Activated CD4-positive, alpha-beta T cell treated with anti-CD3 and anti-CD28 coated beads, Interleukin-2, amount 10 ng/mL, durations not matched to agents 24 days and 14 days (primary cell): ENCODE data around the gene FBN3. TPM values are rescaled to one million over a fixed set of nuclear protein-coding genes. Genes with fewer than 3 reads are reported as not detected.

Experiments
- DNase-seq: peaks from one replicate; pipeline ENCODE4 v3.0.0; 2022
- H3K27ac Mint-ChIP-seq: one replicate; pipeline ENCODE4 v1.8.0; 2022; ENCODE audit warnings: mild to moderate bottlenecking, mixed read lengths
- H3K27me3 Mint-ChIP-seq: one replicate; pipeline ENCODE4 v1.8.0; 2022; ENCODE audit warnings: mixed read lengths
- H3K36me3 Mint-ChIP-seq: one replicate; pipeline ENCODE4 v1.8.0; 2022; ENCODE audit warnings: low read depth, mild to moderate bottlenecking, mixed read lengths
- H3K4me1 Mint-ChIP-seq: one replicate; pipeline ENCODE4 v1.8.0; 2021; ENCODE audit warnings: mixed read lengths
- H3K4me3 Mint-ChIP-seq: one replicate; pipeline ENCODE4 v1.8.0; 2022; ENCODE audit warnings: mild to moderate bottlenecking, moderate library complexity, mixed read lengths
- H3K9me3 Mint-ChIP-seq: one replicate; pipeline ENCODE4 v1.8.0; 2021; ENCODE audit warnings: mixed read lengths
- intact Hi-C: fragments of 100-400 bp; cut with micrococcal nuclease; formaldehyde crosslinking; loops from one replicate; pipeline ENCODE4 v1.15.1; 2023
- total RNA-seq: library from RNA; stranded (reverse); gene quantifications from 2 replicates; pipeline ENCODE4 v1.2.3, GENCODE V29; 2022

Gene FBN3
- total RNA-seq, 1 donor from 2014 or later = not detected

DNA sequence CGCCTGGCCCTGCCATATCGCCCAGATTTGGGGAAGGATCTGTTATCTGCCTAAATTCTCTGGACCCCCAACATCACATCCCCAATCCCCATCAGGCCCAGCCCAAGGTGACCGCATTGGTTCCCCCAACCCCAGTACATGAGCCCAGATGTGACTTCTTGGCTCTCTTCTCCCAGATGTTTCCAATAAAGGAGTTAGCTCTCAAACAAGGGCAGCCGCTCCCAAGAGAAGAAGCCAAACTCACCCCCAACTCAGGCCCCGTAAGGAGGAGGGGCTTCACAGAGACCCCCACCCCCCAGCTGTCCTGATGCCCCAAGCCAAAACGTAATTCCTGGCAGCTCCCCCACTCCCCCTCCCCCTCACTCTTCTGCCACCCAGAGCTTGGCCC, 6.9 kb downstream of the FBN3 start:
- H3K36me3 Mint-ChIP-seq = no peaks in the 10 kb centered on the region
- H3K27ac Mint-ChIP-seq = no peak overlapping the region
- H3K4me1 Mint-ChIP-seq = no peaks in the 10 kb centered on the region
- intact Hi-C loops = no loop called here
- no peak overlapping the region for H3K4me3 Mint-ChIP-seq
- DNase-seq = no peak
- no peaks in the 10 kb centered on the region for H3K9me3 Mint-ChIP-seq
- peaks cover 9% of the 10 kb centered on the region for H3K27me3 Mint-ChIP-seq

DNA sequence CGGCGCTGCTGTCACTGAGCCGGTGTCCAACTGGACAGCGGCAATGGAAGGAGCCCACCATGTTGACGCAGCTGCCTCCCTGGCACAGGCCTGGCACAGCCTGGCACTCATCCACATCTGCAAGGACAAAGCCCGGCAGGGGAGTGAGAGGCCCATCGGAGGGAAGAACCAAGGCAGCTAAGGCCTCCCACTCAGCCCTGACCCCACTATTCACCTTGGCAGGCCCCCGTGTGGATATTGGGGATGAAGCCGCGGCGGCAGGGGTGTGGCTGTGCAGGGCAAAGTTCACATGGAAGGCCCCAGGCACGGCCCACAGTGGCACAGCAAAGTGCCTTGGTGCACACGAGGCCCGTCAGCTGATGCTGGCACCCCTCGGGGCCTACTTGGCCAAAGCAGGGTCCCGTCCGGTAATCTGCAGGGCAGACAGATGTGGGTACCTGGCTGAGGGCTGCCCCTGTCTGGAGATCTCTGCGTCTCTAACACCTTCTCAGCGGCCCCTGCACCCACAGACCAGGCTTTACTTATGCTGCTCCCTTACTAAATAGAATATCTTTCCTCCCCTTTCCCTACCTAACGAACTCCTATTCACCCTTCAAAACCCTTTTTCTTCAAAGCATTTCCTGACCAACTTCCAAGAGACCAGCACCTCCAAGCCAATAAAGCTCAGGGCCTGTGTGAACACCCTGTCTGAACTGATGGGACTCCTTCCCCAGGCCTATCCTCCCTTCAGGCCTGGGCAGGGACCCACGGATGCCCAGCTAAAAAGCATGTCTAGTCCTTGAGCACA, 7.5 kb downstream of the FBN3 start:
- no peak overlapping the region for H3K4me3 Mint-ChIP-seq
- no peak overlapping the region for H3K27ac Mint-ChIP-seq
- H3K4me1 Mint-ChIP-seq = no peaks in the 10 kb centered on the region
- no peaks in the 10 kb centered on the region for H3K36me3 Mint-ChIP-seq
- intact Hi-C loops = no loop called here
- peaks cover 7% of the 10 kb centered on the region for H3K27me3 Mint-ChIP-seq
- DNase-seq = no peak
- no peaks in the 10 kb centered on the region for H3K9me3 Mint-ChIP-seq

DNA sequence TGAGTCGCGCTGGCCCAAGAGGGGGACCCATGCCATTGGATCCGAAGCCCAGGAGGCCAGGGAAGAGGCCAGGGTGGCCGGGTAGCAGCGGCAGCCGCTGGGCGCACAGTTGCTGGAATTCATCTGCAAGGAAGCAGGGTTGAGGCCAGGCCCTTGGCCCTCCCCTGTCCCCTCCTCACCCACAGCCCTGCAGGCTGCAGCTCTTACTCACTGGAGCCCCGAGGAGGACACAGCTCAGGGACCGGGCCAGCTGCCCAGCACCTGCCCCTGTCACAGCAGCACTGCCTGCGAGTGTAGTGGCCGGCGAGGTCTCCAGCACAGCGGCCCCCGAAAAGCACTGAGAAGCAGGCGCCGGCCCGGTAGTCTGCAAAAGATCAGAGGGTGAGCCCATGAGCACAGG, 11.2 kb downstream of the FBN3 start:
- intact Hi-C loops = no loop called here
- Mint-ChIP-seq H3K4me1 (no peaks in the 10 kb centered on the region), H3K27ac (no peak overlapping the region), H3K36me3 (no peaks in the 10 kb centered on the region), H3K27me3 (no peaks in the 10 kb centered on the region), H3K9me3 (no peaks in the 10 kb centered on the region), H3K4me3 (no peak overlapping the region)
- DNase-seq = no peak

DNA sequence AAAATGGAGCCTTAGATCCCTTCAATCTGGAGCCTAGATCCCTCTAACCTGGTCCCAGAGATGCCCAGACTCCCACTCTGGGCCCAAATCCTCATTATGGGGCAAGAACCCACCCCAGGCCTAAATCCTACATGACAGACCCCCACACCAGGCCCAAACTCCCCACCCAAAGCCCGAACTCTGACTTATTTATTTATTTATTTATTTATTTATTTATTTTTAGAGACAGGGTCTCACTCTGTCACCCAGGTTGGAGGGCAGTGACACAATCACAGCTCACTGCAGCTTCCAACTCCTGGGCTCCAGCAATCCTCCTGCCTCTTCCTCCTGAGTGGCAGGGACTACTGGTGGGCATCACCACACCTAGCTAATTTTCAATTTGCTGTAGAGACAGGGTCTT, 12.0 kb downstream of the FBN3 start:
- Mint-ChIP-seq H3K9me3 (no peaks in the 10 kb centered on the region), H3K27me3 (no peaks in the 10 kb centered on the region), H3K4me1 (no peaks in the 10 kb centered on the region), H3K4me3 (no peak overlapping the region), H3K27ac (no peak overlapping the region), H3K36me3 (no peaks in the 10 kb centered on the region)
- DNase-seq = no peak
- intact Hi-C loops = no loop called here

DNA sequence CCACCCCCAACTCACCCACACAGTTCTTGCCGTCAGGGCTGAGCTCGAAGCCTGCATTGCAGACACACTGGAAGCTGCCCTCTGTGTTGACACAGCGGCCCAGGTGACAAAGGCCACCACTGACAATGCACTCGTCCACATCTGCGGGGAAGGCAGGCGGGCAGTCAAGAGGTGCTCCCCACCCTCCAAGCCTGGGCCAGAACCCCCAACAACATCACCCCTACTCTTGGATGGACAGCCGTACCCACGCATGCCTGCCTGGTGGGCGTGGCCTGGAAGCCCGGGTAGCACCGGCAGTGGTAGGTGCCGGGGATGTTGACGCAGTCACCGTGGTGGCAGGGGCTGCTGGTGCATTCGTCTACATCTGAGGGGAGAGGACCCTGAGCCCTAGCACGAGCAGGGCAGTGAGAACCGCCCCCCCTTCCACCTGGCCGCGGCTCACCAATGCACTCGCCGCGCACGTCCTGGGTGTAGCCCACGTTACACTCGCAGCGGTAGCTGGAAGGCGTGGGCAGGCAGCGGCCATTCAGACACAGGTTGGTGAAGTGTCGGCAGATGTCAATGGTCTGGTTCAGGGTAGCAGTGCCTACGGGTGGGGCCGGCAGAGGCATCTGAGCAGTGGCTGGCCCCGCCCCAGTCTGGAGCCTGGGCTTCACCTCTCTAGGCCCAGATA, 13.3 kb downstream of the FBN3 start:
- H3K4me3 Mint-ChIP-seq = no peak overlapping the region
- H3K36me3 Mint-ChIP-seq = no peaks in the 10 kb centered on the region
- H3K9me3 Mint-ChIP-seq = no peaks in the 10 kb centered on the region
- no peak overlapping the region for H3K27ac Mint-ChIP-seq
- no peak for DNase-seq
- H3K4me1 Mint-ChIP-seq = no peaks in the 10 kb centered on the region
- no peaks in the 10 kb centered on the region for H3K27me3 Mint-ChIP-seq
- intact Hi-C loops = no loop called here

DNA sequence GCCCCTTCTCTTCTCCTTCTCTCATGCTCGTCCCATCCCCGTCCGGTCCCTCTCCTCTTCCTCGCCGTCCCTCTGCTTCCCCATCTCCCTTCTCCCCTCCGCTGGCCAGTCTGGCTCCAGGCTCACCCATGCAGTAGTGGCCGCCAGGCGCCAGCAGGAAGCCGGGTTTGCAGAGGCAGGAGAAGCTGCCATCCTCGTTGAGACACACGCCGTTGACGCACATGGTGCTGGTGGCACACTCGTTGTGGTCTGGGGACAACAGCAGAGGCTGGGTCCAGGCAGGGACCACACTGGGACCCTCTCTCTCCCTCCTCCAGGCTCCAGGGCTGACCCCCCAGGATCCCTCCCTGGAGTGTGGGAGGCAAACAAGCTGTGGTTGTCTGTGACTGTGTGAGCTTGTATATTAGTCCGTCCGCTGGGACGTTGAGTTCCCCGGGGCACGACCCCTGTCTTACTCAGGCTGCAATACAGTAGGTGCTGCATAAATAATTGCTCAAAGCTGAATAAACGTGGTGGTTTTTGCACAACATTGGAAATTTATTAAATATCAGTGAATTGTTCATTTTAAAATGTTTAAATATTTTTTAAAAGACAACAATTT, 16.4 kb downstream of the FBN3 start:
- intact Hi-C loops = no loop called here
- H3K4me3 Mint-ChIP-seq = no peak overlapping the region

DNA sequence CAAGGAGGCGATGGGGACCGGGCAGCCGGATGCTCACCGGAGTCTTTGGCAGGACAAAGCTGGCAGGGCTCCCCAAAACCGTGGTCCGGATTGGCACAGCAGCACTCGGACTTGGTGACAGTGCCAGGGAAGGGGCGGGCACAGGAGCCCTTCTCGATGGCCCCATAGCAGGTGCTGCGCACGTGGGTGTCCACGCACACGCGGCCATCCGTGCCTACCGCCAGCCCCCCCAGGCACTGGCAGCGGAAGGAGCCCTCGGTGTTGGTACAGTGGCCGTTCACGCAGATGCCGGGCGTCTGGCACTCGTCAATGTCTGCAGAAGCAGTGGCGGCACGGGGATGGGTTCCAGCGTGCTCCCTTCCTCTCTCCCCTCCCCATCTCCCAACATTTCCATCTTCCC, 17.9 kb downstream of the FBN3 start:
- H3K4me3 Mint-ChIP-seq = no peak overlapping the region
- no peaks in the 10 kb centered on the region for H3K36me3 Mint-ChIP-seq
- no peak for DNase-seq
- no peak overlapping the region for H3K27ac Mint-ChIP-seq
- H3K9me3 Mint-ChIP-seq = no peaks in the 10 kb centered on the region
- intact Hi-C loops = no loop called here
- H3K4me1 Mint-ChIP-seq = no peaks in the 10 kb centered on the region
- H3K27me3 Mint-ChIP-seq = no peaks in the 10 kb centered on the region

More for the DNA sequence above, 16.4 kb downstream of the FBN3 start:
- H3K36me3 Mint-ChIP-seq = no peaks in the 10 kb centered on the region
- no peaks in the 10 kb centered on the region for H3K4me1 Mint-ChIP-seq
- no peak overlapping the region for H3K27ac Mint-ChIP-seq
- no peaks in the 10 kb centered on the region for H3K9me3 Mint-ChIP-seq
- DNase-seq = no peak
- H3K27me3 Mint-ChIP-seq = no peaks in the 10 kb centered on the region

DNA sequence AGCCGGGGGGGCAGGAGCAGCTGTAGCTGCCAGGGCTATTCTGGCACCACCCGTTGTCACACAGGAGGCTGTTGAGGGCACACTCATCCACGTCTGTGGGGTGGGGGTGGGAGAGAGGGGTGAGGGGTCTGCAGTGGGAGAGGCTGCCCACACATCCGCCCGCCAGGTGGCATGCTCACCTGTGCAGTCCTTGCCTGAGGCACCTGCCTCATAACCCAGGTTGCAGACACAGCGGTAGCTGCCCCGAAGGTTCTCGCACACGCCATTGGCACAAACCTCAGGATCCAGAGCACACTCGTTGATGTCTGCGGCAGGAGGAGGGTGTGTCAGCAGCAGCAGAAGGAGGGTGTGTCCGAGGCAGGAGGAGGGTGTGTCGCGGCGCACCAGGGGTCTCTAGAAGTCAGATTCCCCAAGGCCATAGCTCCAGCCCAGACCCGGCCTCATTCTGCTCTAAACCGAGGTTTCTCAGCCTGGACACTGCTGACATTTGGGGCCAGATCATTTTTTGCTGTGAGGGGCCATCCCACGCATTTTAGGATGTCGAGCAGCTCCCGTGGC, 20.3 kb downstream of the FBN3 start:
- H3K27me3 Mint-ChIP-seq = no peaks in the 10 kb centered on the region
- no peaks in the 10 kb centered on the region for H3K36me3 Mint-ChIP-seq
- H3K27ac Mint-ChIP-seq = no peak overlapping the region
- DNase-seq = no peak
- no peaks in the 10 kb centered on the region for H3K9me3 Mint-ChIP-seq
- no peaks in the 10 kb centered on the region for H3K4me1 Mint-ChIP-seq
- H3K4me3 Mint-ChIP-seq = no peak overlapping the region
- intact Hi-C loops = no loop called here

DNA sequence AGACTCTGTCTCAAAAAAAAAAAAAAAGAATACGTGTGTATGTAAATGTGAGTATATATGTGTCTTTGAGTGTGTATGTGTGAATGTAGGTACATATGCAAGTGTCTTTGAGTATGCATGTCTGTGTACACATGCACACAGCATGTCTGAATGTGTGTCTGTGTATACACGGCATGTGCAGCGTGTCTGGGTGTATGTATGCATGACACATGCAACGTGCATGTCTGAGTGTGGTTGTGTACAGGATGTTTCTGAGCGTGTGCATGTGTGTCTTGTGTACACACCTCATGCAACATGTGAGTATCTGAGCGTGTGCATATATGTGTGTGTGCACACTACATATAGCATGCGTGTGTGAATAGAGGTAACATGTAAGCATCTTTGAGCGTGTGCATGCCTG, 20.8 kb downstream of the FBN3 start:
- intact Hi-C loops = no loop called here
- Mint-ChIP-seq H3K27ac (no peak overlapping the region), H3K4me3 (no peak overlapping the region), H3K36me3 (no peaks in the 10 kb centered on the region), H3K27me3 (no peaks in the 10 kb centered on the region), H3K4me1 (no peaks in the 10 kb centered on the region), H3K9me3 (no peaks in the 10 kb centered on the region)
- DNase-seq = no peak

DNA sequence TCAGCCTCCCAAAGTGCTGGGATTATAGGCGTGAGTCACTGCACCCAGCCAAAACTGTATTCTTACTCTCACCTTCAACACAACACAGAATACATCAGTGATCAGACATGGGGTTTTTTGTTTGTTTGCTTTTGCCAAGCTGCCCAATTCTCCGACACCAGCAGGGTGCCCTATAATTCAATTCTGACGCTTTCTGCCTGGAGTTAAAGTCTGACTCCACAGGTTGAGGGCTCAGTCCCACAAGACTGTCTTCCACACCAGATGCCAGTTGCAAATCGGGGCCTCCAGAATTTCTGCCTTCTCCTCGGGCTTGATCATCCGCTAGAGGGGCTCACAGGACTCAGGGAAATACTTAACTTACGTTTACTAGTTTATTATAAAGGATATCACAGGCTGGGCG, 22.1 kb downstream of the FBN3 start:
- H3K27ac Mint-ChIP-seq = no peak overlapping the region
- no peaks in the 10 kb centered on the region for H3K36me3 Mint-ChIP-seq
- no peak for DNase-seq
- no peaks in the 10 kb centered on the region for H3K9me3 Mint-ChIP-seq
- H3K4me1 Mint-ChIP-seq = no peaks in the 10 kb centered on the region
- H3K27me3 Mint-ChIP-seq = no peaks in the 10 kb centered on the region
- H3K4me3 Mint-ChIP-seq = no peak overlapping the region
- intact Hi-C loops = no loop called here

DNA sequence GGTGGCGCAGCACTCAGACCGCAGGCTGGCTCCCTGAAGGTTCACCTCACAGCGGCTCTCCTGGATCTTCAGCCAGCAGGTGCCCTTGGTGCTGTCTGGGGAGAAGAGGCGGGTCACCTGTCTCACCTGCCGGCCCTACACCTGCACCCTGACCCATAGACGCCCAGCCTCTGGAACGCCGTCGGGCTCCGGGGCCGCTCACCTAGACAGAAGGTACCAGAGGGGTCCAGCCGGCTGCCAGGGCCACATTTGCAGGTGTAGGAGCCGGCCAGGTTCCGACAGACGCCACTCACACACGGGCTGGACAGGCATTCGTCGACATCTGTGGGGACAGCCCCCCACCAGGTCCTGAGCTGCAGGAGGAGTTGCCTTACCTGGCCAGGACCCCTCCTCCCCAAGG, 22.9 kb downstream of the FBN3 start:
- no peaks in the 10 kb centered on the region for H3K36me3 Mint-ChIP-seq
- no peak for DNase-seq
- intact Hi-C loops = no loop called here
- H3K27me3 Mint-ChIP-seq = no peaks in the 10 kb centered on the region
- H3K27ac Mint-ChIP-seq = no peak overlapping the region
- H3K4me1 Mint-ChIP-seq = no peaks in the 10 kb centered on the region
- no peaks in the 10 kb centered on the region for H3K9me3 Mint-ChIP-seq
- H3K4me3 Mint-ChIP-seq = no peak overlapping the region

DNA sequence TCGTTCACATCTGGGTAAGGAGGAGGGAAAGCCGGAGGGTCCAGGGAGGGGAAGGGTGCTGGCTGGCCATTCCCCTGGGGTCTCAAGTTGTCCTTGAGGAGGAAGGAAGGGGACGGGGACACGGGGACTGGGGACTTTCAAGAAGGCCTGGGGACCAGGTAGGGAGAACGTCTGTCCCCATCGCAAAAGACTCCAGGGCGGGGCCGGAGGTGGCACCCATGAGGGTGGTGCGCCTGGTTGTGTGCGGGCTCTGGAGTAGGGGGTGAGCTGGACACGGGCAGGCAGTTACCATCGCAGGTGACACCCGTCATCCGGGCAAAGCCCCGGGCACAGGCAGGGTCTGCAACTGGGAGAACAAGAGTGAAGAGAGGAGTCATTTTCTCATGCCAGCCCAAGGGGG, 23.4 kb downstream of the FBN3 start:
- no peak for DNase-seq
- Mint-ChIP-seq H3K9me3 (no peaks in the 10 kb centered on the region), H3K27ac (no peak overlapping the region), H3K27me3 (no peaks in the 10 kb centered on the region), H3K36me3 (no peaks in the 10 kb centered on the region), H3K4me1 (no peaks in the 10 kb centered on the region), H3K4me3 (no peak overlapping the region)
- intact Hi-C loops = no loop called here

DNA sequence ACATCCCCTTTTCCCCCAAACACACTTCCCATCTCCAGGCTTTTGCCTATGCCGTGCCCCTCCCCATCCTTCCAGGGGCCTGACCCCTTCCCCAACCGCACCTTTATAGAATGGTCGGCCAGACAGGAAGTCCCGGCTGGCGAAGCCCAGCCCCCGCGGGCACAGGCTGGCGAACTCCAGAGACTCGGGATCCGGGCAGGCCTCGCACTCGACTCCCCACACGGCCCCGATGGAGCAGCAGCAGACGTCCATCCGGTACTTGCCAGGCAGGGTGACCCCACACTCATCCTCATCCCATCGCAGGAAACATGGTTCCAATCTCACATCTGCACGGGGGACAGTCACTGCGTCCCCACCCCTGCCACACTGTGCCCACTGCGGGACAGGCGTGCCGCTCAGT, 25.7 kb downstream of the FBN3 start:
- Mint-ChIP-seq H3K36me3 (no peaks in the 10 kb centered on the region), H3K9me3 (no peaks in the 10 kb centered on the region), H3K27me3 (no peaks in the 10 kb centered on the region), H3K4me1 (no peaks in the 10 kb centered on the region), H3K4me3 (no peak overlapping the region), H3K27ac (no peak overlapping the region)
- intact Hi-C loops = no loop called here
- no peak for DNase-seq
